IPS-20b (cell line): Measurements from ENCODE around the gene ZNF121.
"Not testable (repeated sequence)": the region's sequence is repeated elsewhere in the genome, so short reads cannot be mapped to it uniquely, and the experiment has no call there.

Source experiments
- H3K27ac ChIP-seq: one replicate; pipeline ENCODE4 v1.5.1; 2013; ENCODE audit warnings: low read length
- H3K27me3 ChIP-seq: 2 replicates; pipeline ENCODE4 v1.6.1; 2013; ENCODE audit warnings: mild to moderate bottlenecking, low read length, inconsistent platforms; ENCODE audit not compliant: insufficient read depth
- H3K36me3 ChIP-seq: 2 replicates; pipeline ENCODE4 v1.6.1; 2013; ENCODE audit warnings: low read depth, mild to moderate bottlenecking, inconsistent platforms, low read length, moderate library complexity; ENCODE audit not compliant: insufficient read depth
- H3K4me1 ChIP-seq: 2 replicates; pipeline ENCODE4 v1.6.1; 2013; ENCODE audit warnings: mild to moderate bottlenecking, control low read depth, inconsistent platforms, low read length, moderate library complexity; ENCODE audit not compliant: insufficient read depth
- H3K4me3 ChIP-seq: 2 replicates; pipeline ENCODE4 v1.5.1; 2013; ENCODE audit warnings: mild to moderate bottlenecking, low read length, inconsistent platforms
- H3K9ac ChIP-seq: 2 replicates; pipeline ENCODE4 v1.6.1; 2013; ENCODE audit warnings: low read depth, mild to moderate bottlenecking, inconsistent platforms, low read length, moderate library complexity
- H3K9me3 ChIP-seq: 2 replicates; pipeline ENCODE4 v1.6.1; 2013; ENCODE audit warnings: mild to moderate bottlenecking, low read depth, low read length, inconsistent platforms; ENCODE audit not compliant: insufficient read depth

ZNF121 gene

DNA sequence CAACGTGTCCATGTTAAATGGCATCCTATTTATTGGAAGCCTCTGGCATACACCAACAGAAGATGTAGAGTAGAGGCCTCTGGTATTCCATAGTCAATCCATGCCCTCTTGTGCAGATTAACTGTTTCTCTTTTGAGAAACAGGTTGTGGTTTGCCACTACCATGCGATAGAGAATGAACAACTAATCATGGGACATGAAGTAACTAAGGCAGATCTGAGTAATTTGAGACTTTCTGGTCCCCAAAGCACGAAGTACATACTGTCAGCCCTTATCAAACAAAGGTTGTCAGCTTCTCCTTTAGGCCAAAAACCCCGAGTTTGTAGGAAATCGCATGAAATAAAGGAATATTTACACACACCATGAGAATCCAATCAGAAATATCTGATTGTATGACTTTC is 3.6 kb downstream of the ZNF121 start:
- Histone ChIP-seq H3K9ac (no peak overlapping the region; the same call in 1 of the 2 replicates), H3K9me3 (peaks cover 9% of the 10 kb centered on the region), H3K36me3 (peaks cover 48% of the 10 kb centered on the region), H3K4me1 (peaks cover 19% of the 10 kb centered on the region; the same call in 1 of the 2 replicates), H3K4me3 (peak overlapping the region; percentile 84), H3K27me3 (no peaks in the 10 kb centered on the region), H3K27ac (no peak overlapping the region)

DNA sequence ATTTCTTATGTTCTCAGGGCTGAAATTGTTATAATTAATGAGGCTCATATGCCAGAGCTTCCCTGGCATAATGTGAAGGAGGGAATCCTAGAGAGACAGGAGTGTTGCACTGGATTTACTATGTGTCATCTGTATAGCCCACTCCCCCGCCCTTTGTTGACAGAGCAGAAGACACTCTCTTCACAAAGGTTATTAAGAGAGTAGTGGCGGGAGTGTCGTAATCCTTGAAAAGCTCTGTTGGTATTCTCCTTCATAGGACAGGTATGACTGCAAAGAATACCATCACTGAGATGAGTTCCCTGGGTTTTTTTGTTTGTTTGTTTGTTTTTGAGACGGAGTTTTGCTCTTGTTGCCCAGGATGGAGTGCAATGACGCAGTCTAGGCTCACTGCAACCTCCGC is 14.0 kb downstream of the ZNF121 start:
- Histone ChIP-seq H3K4me3 (no peak overlapping the region; the same call in 1 of the 2 replicates), H3K36me3 (peaks cover 89% of the 10 kb centered on the region), H3K27ac (no peak overlapping the region), H3K9ac (no peak overlapping the region), H3K4me1 (no peaks in the 10 kb centered on the region), H3K9me3 (peaks cover 97% of the 10 kb centered on the region), H3K27me3 (no peaks in the 10 kb centered on the region)

DNA sequence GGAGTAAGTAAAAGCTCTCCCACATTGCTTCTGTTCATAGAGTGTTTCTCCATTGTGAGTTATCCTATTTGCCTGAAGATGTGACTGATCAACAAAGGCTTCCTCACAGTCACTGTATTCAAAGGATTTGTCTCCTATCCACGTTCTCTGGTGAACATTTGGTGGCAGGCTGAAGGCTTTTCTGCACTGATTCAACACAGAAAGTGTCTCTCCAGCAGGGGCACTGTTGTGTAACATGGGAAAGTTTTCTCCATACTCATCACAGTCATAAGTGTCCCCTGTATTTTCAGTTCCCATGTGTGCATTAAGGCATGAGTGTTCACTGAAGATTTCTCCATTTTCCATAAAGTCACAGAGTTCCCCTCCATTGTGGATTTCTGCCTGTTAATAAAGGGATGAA is 17.6 kb downstream of the ZNF121 start:
- Histone ChIP-seq H3K36me3 (peaks cover 100% of the 10 kb centered on the region), H3K9ac (no peak overlapping the region), H3K4me1 (no peaks in the 10 kb centered on the region), H3K27me3 (no peaks in the 10 kb centered on the region), H3K4me3 (no peak overlapping the region; the same call in 1 of the 2 replicates), H3K27ac (no peak overlapping the region), H3K9me3 (peaks cover 93% of the 10 kb centered on the region)

DNA sequence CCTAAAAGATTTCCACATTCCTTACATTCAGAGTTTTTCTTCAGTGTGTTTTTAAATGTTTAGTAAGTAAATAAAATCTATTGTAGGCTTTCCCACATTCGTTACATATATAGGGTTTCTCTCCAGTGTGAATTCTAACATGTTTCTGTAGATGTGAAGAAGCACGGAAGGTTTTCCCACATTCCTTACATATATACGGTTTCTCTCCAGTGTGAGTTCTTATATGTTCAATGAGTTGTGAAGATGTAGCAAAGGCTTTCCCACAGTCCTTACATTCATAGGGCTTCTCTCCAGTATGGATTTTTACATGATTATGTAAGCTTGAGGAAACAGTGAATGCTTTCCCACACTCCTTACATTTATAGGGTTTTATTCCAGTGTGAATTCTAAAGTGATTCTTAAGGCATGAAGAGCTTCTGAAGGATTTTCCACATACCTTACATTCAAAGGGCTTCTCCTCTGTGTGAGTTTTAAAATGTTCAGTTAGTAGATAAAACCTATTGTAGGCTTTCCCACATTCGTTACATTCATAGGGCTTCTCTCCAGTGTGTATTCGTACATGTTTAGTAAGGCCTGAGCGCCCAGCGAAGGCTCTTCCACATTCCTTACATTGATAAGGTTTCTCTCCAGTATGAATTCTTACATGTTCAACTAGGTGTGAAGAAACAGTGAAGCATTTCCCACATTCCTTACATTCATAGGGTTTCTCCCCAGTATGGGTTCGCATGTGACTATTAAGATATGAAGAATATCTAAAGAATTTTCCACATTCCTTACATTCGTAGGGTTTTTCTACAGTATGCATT is 18.2 kb downstream of the ZNF121 start:
- peaks cover 100% of the 10 kb centered on the region for H3K36me3 ChIP-seq
- 0 out of 2 replicates have a peak overlapping the region, but pooled peaks have one; percentile 3 for H3K4me3 ChIP-seq
- H3K4me1 ChIP-seq, result no peaks in the 10 kb centered on the region

DNA sequence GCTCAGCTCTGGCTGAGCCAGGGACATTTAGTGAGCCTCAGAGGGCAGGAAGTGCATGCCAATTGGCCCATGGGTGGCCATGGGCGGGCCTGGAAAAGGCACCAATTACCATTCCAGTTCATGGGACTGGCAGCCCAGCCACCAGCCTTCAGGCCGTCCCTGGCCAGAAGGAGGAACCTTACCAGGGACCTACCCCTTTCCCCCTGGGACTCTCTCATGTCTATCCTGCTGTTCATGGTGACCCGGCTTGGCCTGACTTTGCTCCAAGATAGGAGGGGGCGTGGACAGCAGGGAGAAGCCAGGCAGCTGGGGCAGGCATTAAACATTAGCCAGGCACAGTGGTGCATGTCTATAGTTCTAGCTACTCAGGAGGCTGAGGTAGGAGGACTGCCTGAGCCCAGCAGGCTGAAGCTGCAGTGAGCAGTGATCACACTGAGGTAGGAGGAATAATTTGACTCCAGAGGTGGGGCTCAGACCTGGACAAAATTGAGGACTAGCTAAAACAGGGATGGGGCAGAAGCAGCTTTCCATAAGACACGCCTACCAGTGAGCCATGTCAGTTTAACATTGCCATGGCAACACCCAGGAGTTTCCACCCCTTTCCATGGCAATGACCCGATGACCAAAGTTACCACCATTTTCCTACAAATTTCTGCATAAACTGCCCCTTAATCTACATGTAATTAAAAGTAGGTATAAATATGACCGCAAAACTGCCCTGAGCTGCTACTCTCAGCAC is 31.6 kb downstream of the ZNF121 start:
- Histone ChIP-seq H3K27ac (no peak overlapping the region), H3K9ac (no peak overlapping the region), H3K4me1 (no peaks in the 10 kb centered on the region), H3K9me3 (peaks cover 20% of the 10 kb centered on the region), H3K36me3 (no peaks in the 10 kb centered on the region), H3K4me3 (no peak overlapping the region), H3K27me3 (no peaks in the 10 kb centered on the region)

More for the DNA sequence above, 18.2 kb downstream of the ZNF121 start:
- no peak overlapping the region for H3K27ac ChIP-seq
- no peak overlapping the region for H3K9ac ChIP-seq
- no peaks in the 10 kb centered on the region for H3K27me3 ChIP-seq
- peaks cover 95% of the 10 kb centered on the region for H3K9me3 ChIP-seq

DNA sequence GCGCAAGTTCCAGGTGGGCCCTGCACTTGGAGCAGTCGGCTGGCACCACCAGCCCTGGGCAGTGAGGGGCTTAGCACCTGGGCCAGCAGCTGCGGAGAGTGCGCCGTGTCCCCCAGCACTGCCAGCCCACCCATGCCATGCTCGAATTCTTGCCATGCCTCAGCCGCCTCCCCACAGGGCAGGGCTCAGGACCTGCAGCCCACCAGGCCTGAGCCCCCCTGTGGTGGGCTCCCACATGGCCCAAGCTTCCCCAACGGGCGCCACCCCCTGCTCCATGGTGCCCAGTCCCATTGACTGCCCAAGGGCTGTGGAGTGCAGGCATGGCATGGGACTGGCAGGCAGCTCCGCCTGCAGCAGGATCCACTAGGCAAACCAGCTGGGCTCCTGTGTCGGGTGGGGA is 36.4 kb downstream of the ZNF121 start:
- H3K4me1 ChIP-seq, result no peaks in the 10 kb centered on the region
- H3K27me3 ChIP-seq, result no peaks in the 10 kb centered on the region
- no peak overlapping the region for H3K27ac ChIP-seq
- no peak overlapping the region for H3K9ac ChIP-seq
- no peak overlapping the region for H3K4me3 ChIP-seq
- H3K9me3 ChIP-seq, result peaks cover 51% of the 10 kb centered on the region
- H3K36me3 ChIP-seq, result no peaks in the 10 kb centered on the region

DNA sequence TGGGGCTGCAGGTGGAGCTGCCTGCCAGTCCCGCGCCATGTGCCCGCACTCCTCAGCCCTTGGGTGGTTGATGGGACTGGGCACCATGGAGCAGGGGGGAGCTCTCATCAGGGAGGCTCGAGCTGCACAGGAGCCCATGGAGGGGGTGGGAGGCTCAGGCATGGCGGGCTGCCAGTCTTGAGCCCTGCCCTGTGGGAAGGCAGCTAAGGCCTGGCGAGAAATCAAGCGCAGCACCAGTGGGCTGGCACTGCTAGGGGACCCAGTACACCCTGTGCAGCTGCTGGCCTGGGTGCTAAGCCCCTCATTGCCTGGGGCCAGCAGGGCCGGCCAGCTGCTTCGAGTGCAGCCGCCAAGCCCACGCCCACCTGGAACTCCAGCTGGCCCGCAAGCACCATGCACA is 43.0 kb downstream of the ZNF121 start:
- not testable (repeated sequence) for H3K4me3 ChIP-seq, H3K36me3 ChIP-seq, H3K4me1 ChIP-seq, H3K27ac ChIP-seq, H3K9ac ChIP-seq, H3K27me3 ChIP-seq
- H3K9me3 ChIP-seq, result peaks cover 24% of the 10 kb centered on the region; the same call in 1 of the 2 replicates

DNA sequence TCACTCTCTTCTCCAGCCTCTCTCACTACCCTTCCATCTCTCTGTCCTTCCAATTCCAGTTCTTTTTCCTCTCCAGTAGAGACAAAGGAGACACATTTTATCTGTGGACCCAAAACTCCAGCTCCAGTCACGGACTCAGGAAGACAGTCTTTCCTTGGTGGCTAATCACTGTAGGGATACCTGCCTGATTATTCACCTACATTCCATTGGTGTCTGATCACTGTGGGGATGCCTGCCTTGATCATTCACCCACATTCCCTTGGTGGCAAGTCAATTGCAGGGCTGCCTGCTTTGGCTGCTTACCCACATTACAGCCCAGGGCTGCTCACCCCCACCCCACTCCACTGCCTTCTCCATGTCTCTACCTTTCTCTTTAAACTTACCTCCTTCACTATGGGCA is 44.4 kb downstream of the ZNF121 start:
- Histone ChIP-seq H3K9me3 (peaks cover 25% of the 10 kb centered on the region), H3K36me3 (peaks cover 14% of the 10 kb centered on the region)
- not testable (repeated sequence) for H3K27me3 ChIP-seq, H3K4me3 ChIP-seq, H3K27ac ChIP-seq, H3K9ac ChIP-seq, H3K4me1 ChIP-seq

DNA sequence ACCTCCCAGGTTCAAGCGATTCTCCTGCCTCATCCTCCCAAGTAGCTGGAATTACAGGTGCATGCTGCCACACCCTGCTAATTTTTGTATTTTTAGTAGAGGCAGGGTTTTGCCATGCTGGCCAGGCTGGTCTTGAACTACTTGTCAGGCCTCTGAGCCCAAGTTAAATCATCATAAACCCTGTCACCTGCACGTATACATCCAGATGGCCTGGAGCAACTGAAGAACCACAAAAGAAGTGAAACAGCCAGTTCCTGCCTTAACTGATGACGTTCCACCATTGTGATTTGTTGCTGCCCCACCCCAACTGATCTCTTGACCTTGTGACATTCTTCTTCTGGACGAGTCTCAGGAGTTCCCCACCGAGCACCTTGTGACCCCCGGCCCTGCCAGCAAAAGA is 45.1 kb downstream of the ZNF121 start:
- H3K9ac ChIP-seq, result peak overlapping the region; percentile 98; the same call in 1 of the 2 replicates

DNA sequence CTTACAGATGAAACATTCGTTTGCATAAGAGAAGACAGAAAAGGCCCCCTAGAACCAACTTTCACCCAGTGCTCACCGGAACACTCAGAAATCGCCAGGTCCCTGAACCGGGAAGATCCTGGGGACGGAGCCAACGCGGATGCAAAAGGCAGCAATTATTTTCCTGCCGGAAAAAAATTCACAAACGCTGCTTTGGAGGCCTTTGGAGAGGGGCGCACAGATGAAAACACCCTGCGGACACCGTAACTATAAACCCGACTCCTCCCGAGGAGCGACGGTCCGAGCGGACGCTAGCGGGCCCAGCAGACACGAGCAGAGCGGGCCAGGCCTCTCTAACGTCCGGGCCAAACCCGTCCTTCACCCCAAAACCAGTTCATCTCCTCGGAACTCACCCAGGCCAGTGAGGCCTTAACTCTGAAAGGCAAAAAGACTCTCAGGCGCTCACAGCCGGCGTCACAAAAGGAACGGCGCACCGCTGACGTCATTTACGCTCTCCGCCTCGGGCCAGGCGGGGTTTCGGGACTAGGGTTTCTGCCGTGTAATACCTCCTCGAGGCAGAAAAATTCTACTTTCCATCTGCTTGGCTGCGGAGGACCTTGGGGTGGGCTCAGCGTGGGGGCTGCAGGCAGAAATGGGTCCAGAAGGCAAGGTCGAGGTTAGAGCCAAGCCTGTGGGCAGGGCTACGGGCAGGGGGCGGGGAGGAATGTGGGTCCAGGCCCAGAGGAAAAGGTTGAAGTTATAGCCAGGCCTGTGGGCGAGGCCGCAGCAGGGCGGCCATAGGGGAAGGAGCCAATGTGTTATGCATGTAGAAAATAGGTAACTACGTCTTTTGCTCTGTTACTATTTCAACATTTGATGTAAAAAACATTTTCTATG is 45.9 kb downstream of the ZNF121 start, which contains the start of gene ZNF426:
ZNF426 (minus strand) TSS at position 463 of the 876 bp plus-strand sequence. CDS start 2,413 bp downstream, outside the sequence.
- no peaks in the 10 kb centered on the region; the same call in 1 of the 2 replicates for H3K4me1 ChIP-seq
- H3K27ac ChIP-seq, result peak within 1 kb of the TSS; percentile 100
- peak within 1 kb of the TSS; percentile 90 for H3K4me3 ChIP-seq
- H3K9me3 ChIP-seq, result peaks cover 24% of the 10 kb centered on the region
- H3K36me3 ChIP-seq, result peaks cover 29% of the 10 kb centered on the region
- H3K9ac ChIP-seq, result peak within 1 kb of the TSS; percentile 98
- H3K27me3 ChIP-seq, result no peaks in the 10 kb centered on the region

More for the DNA sequence above, 45.1 kb downstream of the ZNF121 start:
- Histone ChIP-seq H3K4me3 (peak overlapping the region; percentile 90), H3K36me3 (peaks cover 21% of the 10 kb centered on the region), H3K9me3 (peaks cover 25% of the 10 kb centered on the region)
- H3K27ac ChIP-seq, H3K4me1 ChIP-seq, H3K27me3 ChIP-seq: not testable (repeated sequence)

DNA sequence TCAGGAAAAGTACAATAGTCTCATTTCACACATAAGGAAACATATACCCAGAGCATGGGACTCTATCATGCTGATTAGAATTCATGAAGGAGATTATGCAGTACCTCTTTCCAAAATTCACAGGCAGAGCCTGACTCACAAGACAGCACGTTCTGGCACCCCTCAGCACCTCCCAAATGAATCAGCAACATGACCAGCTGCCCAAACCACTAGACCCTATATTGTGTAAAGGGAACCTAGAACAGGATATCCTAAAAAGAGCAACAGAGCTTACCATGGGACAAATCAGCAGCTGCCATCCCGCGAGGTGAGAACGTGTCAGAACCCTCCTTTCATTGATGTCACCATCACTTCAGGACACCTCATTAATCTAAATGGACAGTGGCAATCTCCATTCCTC is 48.4 kb downstream of the ZNF121 start:
- H3K9ac ChIP-seq, result no peak overlapping the region
- no peak overlapping the region for H3K27ac ChIP-seq
- H3K9me3 ChIP-seq, result peaks cover 49% of the 10 kb centered on the region
- H3K27me3 ChIP-seq, result no peaks in the 10 kb centered on the region
- no peak overlapping the region for H3K4me3 ChIP-seq
- no peaks in the 10 kb centered on the region; the same call in 1 of the 2 replicates for H3K4me1 ChIP-seq
- H3K36me3 ChIP-seq, result peaks cover 54% of the 10 kb centered on the region
